SU-DHL-6 (cell line): Measurements from ENCODE around the gene ORM1.
A peak's percentile ranks its signal among the peaks of the same experiment; 100 is the strongest.

Experiments used
- H2AFZ ChIP-seq: fragments of 200-600 bp; sonication (generic); 2 replicates; pipeline ENCODE4 v1.6.1; 2014; ENCODE audit warnings: low read depth, mild to moderate bottlenecking, moderate library complexity, mixed read lengths, antibody characterized with exemption, low read length; ENCODE audit not compliant: severe bottlenecking
- H3F3A ChIP-seq: fragments of 200-600 bp; shearing (Covaris generic); 2 replicates; pipeline ENCODE4 v1.6.0; 2016; ENCODE audit warnings: antibody characterized with exemption, mild to moderate bottlenecking; ENCODE audit not compliant: insufficient read depth
- H3K27ac ChIP-seq: fragments of 200-600 bp; sonication (generic); 2 replicates; pipeline ENCODE4 v1.5.1; 2016; ENCODE audit warnings: low read depth, mild to moderate bottlenecking, low read length, moderate library complexity, mixed read lengths
- H3K27me3 ChIP-seq: fragments of 200-600 bp; sonication (generic), shearing (Covaris generic); 2 replicates; pipeline ENCODE4 v1.6.0; 2014; ENCODE audit warnings: mild to moderate bottlenecking, low read length
- H3K36me3 ChIP-seq: fragments of 200-600 bp; sonication (generic); 2 replicates; pipeline ENCODE4 v1.6.1; 2014; ENCODE audit warnings: mild to moderate bottlenecking, low read length, mixed read lengths
- H3K4me2 ChIP-seq: fragments of 300-600, 200-600 bp; shearing (Covaris generic), sonication (generic); 2 replicates; pipeline ENCODE4 v1.6.0; 2014; ENCODE audit warnings: low read length, low read depth, mild to moderate bottlenecking; ENCODE audit not compliant: poor library complexity, severe bottlenecking
- H3K4me3 ChIP-seq: fragments of 200-600 bp; sonication (generic); 2 replicates; pipeline ENCODE4 v1.5.1; 2014; ENCODE audit warnings: antibody characterized with exemption, low read length, mild to moderate bottlenecking, mixed read lengths; ENCODE audit not compliant: insufficient read depth, poor library complexity, severe bottlenecking
- H3K79me2 ChIP-seq: fragments of 200-600 bp; sonication (generic); 2 replicates; pipeline ENCODE4 v1.6.1; 2014; ENCODE audit warnings: mild to moderate bottlenecking, low read length, moderate library complexity; ENCODE audit not compliant: insufficient read depth
- H3K9ac ChIP-seq: fragments of 200-600 bp; sonication (generic); 2 replicates; pipeline ENCODE4 v1.7.0; 2014; ENCODE audit warnings: mild to moderate bottlenecking, low read length
- H3K9me2 ChIP-seq: fragments of 200-600 bp; sonication (generic); replicated peaks from 2 replicates; pipeline ENCODE4 v1.6.1; 2014; ENCODE audit warnings: low read length; ENCODE audit not compliant: insufficient read depth
- H3K9me3 ChIP-seq: fragments of 200-600 bp; sonication (generic); 2 replicates; pipeline ENCODE4 v1.6.1; 2014; ENCODE audit warnings: low read length, mixed read lengths; ENCODE audit not compliant: insufficient read depth
- H4K20me1 ChIP-seq: fragments of 200-600 bp; sonication (generic); 2 replicates; pipeline ENCODE4 v1.6.1; 2014; ENCODE audit warnings: low read depth, mild to moderate bottlenecking, antibody characterized with exemption, low read length, moderate library complexity, mixed read lengths
- CTCF ChIP-seq: fragments of 200-600 bp; sonication (generic); IDR thresholded peaks from one replicate; pipeline ENCODE4 v1.5.1; 2017; ENCODE audit warnings: antibody characterized with exemption, mild to moderate bottlenecking, low read length, moderate library complexity; ENCODE audit not compliant: insufficient read depth, poor library complexity, severe bottlenecking
- EZH2phosphoT487 ChIP-seq: fragments of 200-600 bp; sonication (generic), shearing (Covaris generic); conservative IDR thresholded peaks from 2 replicates; pipeline ENCODE4 v1.6.1; 2018; ENCODE audit warnings: mild to moderate bottlenecking, antibody characterized with exemption, low read length, moderate library complexity, mixed read lengths

Gene ORM1

GRCh38 chr9:114348261-114348905 lies 25.5 kb downstream of the ORM1 start:
- no peaks in the 10 kb centered on the region for H3K27me3 ChIP-seq
- no peaks in the 10 kb centered on the region for H4K20me1 ChIP-seq
- H3K4me3 ChIP-seq: no peak overlapping the region
- no peaks in the 10 kb centered on the region for H3K9me3 ChIP-seq
- H3K79me2 ChIP-seq: no peaks in the 10 kb centered on the region
- no peak overlapping the region for H2AFZ ChIP-seq
- H3F3A ChIP-seq: no peaks in the 10 kb centered on the region
- H3K36me3 ChIP-seq: peaks cover 39% of the 10 kb centered on the region
- no peaks in the 10 kb centered on the region for H3K9me2 ChIP-seq
- peak overlapping the region; percentile 55 for H3K27ac ChIP-seq
- H3K9ac ChIP-seq: 0 out of 2 replicates have a peak overlapping the region, but pooled peaks have one; percentile 2
- no peak for TF ChIP-seq CTCF
- no peak for TF ChIP-seq EZH2phosphoT487
- no peak overlapping the region for H3K4me2 ChIP-seq

GRCh38 chr9:114348906-114349482 lies 26.1 kb downstream of the ORM1 start:
- Histone ChIP-seq H3K4me2 (no peak overlapping the region), H3K9me2 (no peaks in the 10 kb centered on the region), H3K79me2 (no peaks in the 10 kb centered on the region), H4K20me1 (no peaks in the 10 kb centered on the region), H2AFZ (no peak overlapping the region), H3K27me3 (no peaks in the 10 kb centered on the region), H3F3A (no peaks in the 10 kb centered on the region), H3K9ac (peak overlapping the region; percentile 2; the same call in 1 of the 2 replicates), H3K27ac (peak overlapping the region; percentile 55), H3K36me3 (peaks cover 42% of the 10 kb centered on the region), H3K9me3 (no peaks in the 10 kb centered on the region), H3K4me3 (no peak overlapping the region)
- TF ChIP-seq EZH2phosphoT487 (no peak), CTCF (no peak)

GRCh38 chr9:114349713-114350480 lies 27.0 kb downstream of the ORM1 start:
- Histone ChIP-seq H3K9me3 (no peaks in the 10 kb centered on the region), H3K27ac (peak overlapping the region; percentile 55), H2AFZ (no peak overlapping the region), H3K4me3 (no peak overlapping the region), H3F3A (no peaks in the 10 kb centered on the region), H3K9me2 (no peaks in the 10 kb centered on the region), H3K79me2 (no peaks in the 10 kb centered on the region), H3K9ac (no peak overlapping the region), H3K4me2 (no peak overlapping the region), H3K36me3 (peaks cover 41% of the 10 kb centered on the region), H3K27me3 (no peaks in the 10 kb centered on the region), H4K20me1 (no peaks in the 10 kb centered on the region)
- TF ChIP-seq EZH2phosphoT487: no peak
- TF ChIP-seq CTCF: no peak
